WERI-Rb-1 (cell line): ENCODE data around the gene USP6NL.

Source experiments
- DNase-seq: peaks from one replicate; pipeline ENCODE4 v3.0.0-alpha.2; 2020
- H3K27ac ChIP-seq: fragments of 250-450 bp; sonication (Bioruptor Pico); 2 replicates; pipeline ENCODE4 v1.5.1; 2020; ENCODE audit warnings: mild to moderate bottlenecking, moderate library complexity
- H3K27me3 ChIP-seq: fragments of 250-450 bp; sonication (Bioruptor Pico); 2 replicates; pipeline ENCODE4 v1.5.1; 2021; ENCODE audit warnings: mild to moderate bottlenecking, low read depth, moderate library complexity; ENCODE audit not compliant: insufficient read depth, severe bottlenecking
- H3K36me3 ChIP-seq: fragments of 250-450 bp; sonication (Bioruptor Pico); 2 replicates; pipeline ENCODE4 v1.5.1; 2020; ENCODE audit warnings: mild to moderate bottlenecking, moderate library complexity
- H3K4me3 ChIP-seq: 2 replicates; pipeline ENCODE4 v1.5.1; 2011; ENCODE audit warnings: low read depth, mild to moderate bottlenecking, control low read depth, low read length
- H3K9me3 ChIP-seq: fragments of 250-450 bp; sonication (Bioruptor Pico); 2 replicates; pipeline ENCODE4 v1.5.1; 2021; ENCODE audit warnings: mild to moderate bottlenecking, moderate library complexity; ENCODE audit not compliant: severe bottlenecking
- TF ChIP-seq, protein P1 (sequence below): IDR thresholded peaks from 2 replicates; pipeline ENCODE4 v1.5.1; 2011; ENCODE audit warnings: low read depth, mild to moderate bottlenecking, control low read depth, inconsistent platforms, low read length

The USP6NL gene

GRCh38 chr10:11429439-11430052, 181.9 kb downstream of the USP6NL start:
- Histone ChIP-seq H3K36me3 (no peaks in the 10 kb centered on the region), H3K4me3 (no peak overlapping the region), H3K27me3 (no peaks in the 10 kb centered on the region), H3K9me3 (no peaks in the 10 kb centered on the region), H3K27ac (no peak overlapping the region)
- no peak for DNase-seq
- TF ChIP-seq, protein P1, sequence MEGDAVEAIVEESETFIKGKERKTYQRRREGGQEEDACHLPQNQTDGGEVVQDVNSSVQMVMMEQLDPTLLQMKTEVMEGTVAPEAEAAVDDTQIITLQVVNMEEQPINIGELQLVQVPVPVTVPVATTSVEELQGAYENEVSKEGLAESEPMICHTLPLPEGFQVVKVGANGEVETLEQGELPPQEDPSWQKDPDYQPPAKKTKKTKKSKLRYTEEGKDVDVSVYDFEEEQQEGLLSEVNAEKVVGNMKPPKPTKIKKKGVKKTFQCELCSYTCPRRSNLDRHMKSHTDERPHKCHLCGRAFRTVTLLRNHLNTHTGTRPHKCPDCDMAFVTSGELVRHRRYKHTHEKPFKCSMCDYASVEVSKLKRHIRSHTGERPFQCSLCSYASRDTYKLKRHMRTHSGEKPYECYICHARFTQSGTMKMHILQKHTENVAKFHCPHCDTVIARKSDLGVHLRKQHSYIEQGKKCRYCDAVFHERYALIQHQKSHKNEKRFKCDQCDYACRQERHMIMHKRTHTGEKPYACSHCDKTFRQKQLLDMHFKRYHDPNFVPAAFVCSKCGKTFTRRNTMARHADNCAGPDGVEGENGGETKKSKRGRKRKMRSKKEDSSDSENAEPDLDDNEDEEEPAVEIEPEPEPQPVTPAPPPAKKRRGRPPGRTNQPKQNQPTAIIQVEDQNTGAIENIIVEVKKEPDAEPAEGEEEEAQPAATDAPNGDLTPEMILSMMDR = no peak

DNA sequence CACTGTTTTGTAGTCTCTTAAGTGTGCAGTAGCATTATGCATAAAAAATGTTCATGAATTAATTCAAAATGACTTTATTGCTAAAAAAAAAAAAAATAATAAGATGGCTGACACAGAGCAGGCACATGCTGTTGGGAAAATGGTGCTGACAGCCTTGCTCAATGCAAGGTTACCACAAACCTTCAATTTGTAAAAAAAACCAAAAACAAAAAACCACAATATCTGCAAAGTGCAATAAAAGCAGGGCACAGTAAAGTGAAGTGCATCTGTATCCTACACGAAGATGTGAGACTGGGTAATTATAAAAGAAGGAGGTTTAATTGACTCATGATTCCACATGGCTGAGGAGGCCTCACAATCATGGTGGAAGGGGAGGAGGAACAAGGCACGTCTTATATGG, 185.8 kb downstream of the USP6NL start:
- Histone ChIP-seq H3K36me3 (no peaks in the 10 kb centered on the region), H3K27me3 (no peaks in the 10 kb centered on the region), H3K27ac (no peak overlapping the region), H3K9me3 (no peaks in the 10 kb centered on the region), H3K4me3 (no peak overlapping the region)
- no peak for DNase-seq
- TF ChIP-seq, protein P1 = no peak

- no peak for DNase-seq
- Histone ChIP-seq H3K9me3 (no peaks in the 10 kb centered on the region), H3K27me3 (no peaks in the 10 kb centered on the region), H3K27ac (no peak overlapping the region), H3K36me3 (no peaks in the 10 kb centered on the region), H3K4me3 (no peak overlapping the region)
- TF ChIP-seq, protein P1 = no peak
These were observed 186.2 kb downstream of the USP6NL start for GRCh38 chr10:11425296-11425610.

DNA sequence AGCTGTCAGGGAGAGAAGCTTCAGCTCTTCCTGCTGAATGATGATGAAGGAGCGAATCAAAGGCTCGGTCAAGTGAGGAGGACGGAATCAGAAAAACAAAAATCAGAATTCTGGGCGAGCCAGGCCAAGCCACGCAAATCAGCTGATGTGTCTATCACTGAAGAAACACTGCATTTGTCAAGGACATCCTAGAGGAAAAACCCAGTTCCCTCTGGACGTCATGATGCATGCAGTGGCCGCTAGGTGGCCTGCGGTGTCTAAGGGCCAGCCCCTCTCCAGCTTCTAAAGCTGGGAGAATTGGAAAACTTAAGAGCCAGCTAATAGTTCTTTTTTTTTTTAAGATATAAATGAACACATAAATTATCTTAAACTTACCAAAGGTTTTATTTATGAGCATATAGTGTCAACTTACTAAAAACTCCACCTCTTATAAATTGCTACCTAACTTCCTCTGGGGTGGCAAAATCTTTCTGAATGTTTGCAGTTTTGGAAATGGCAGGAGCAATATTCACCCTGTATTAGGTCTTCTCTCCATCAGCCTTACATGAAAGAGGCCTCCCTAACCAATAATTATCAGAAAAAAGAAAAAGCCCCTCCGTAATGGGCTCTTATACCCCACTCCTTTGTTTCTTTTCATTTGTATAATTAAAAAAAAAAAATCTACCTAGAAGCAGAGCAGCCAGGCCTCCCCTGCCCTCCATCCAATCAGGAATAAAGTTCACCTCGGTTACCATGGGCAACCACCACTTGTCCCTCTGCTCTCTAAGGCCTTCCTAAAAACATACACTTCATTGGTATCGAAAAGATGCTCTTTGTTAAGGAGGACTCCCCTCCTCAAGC, 186.8 kb downstream of the USP6NL start:
- Histone ChIP-seq H3K9me3 (no peaks in the 10 kb centered on the region), H3K27ac (no peak overlapping the region), H3K36me3 (no peaks in the 10 kb centered on the region), H3K4me3 (no peak overlapping the region), H3K27me3 (no peaks in the 10 kb centered on the region)
- TF ChIP-seq, protein P1 = peak; percentile 73
- peak; percentile 33 for DNase-seq

GRCh38 chr10:11416974-11417373, 194.5 kb downstream of the USP6NL start:
- DNase-seq = no peak
- Histone ChIP-seq H3K9me3 (no peaks in the 10 kb centered on the region), H3K36me3 (no peaks in the 10 kb centered on the region), H3K27me3 (no peaks in the 10 kb centered on the region), H3K4me3 (no peak overlapping the region), H3K27ac (no peak overlapping the region)
- TF ChIP-seq, protein P1 = no peak
